NCI-H1417 treated with DMSO at 0.1 percent for 48 hours (cell line): ENCODE data around the gene RBM20.
"Not testable (repeated sequence)": the region's sequence is repeated elsewhere in the genome, so short reads cannot be mapped to it uniquely, and the experiment has no call there.

Experiments used
- DNase-seq: peaks from one replicate; lab custom pipeline; 2025; lab: John Stamatoyannopoulos, UW

RBM20 gene

GRCh38 chr10:110705596-110705995, 61.5 kb downstream of the RBM20 start:
- not testable (repeated sequence) for DNase-seq

GRCh38 chr10:110706690-110707098, 62.6 kb downstream of the RBM20 start:
- DNase-seq = no peak

GRCh38 chr10:110708776-110709443, 64.8 kb downstream of the RBM20 start:
- no peak for DNase-seq

GRCh38 chr10:110709444-110709828, 65.3 kb downstream of the RBM20 start:
- DNase-seq = no peak

- no peak for DNase-seq
Measured at GRCh38 chr10:110709964-110710587, 65.9 kb downstream of the RBM20 start.

GRCh38 chr10:110710621-110711020, 66.5 kb downstream of the RBM20 start:
- no peak for DNase-seq

GRCh38 chr10:110711382-110711781, 67.2 kb downstream of the RBM20 start:
- no peak for DNase-seq

GRCh38 chr10:110714356-110714755, 70.2 kb downstream of the RBM20 start:
- no peak for DNase-seq

GRCh38 chr10:110717781-110718589, 73.8 kb downstream of the RBM20 start:
- no peak for DNase-seq

- no peak for DNase-seq
Measured at GRCh38 chr10:110721406-110722038, 77.4 kb downstream of the RBM20 start.

GRCh38 chr10:110723224-110723891, 79.2 kb downstream of the RBM20 start:
- no peak for DNase-seq

- DNase-seq = no peak
Measured at GRCh38 chr10:110724116-110724921, 80.2 kb downstream of the RBM20 start.

GRCh38 chr10:110724937-110725336, 80.8 kb downstream of the RBM20 start:
- no peak for DNase-seq

GRCh38 chr10:110725801-110726630, 81.9 kb downstream of the RBM20 start:
- DNase-seq = no peak

GRCh38 chr10:110727785-110728184, 83.6 kb downstream of the RBM20 start:
- DNase-seq = not testable (repeated sequence)

- no peak for DNase-seq
Measured at GRCh38 chr10:110730345-110731050, 86.4 kb downstream of the RBM20 start.

GRCh38 chr10:110733218-110733952, 89.2 kb downstream of the RBM20 start:
- no peak for DNase-seq

GRCh38 chr10:110735620-110736027, 91.5 kb downstream of the RBM20 start:
- DNase-seq = no peak
